Measurements from ENCODE around the gene SKI.

DNA sequence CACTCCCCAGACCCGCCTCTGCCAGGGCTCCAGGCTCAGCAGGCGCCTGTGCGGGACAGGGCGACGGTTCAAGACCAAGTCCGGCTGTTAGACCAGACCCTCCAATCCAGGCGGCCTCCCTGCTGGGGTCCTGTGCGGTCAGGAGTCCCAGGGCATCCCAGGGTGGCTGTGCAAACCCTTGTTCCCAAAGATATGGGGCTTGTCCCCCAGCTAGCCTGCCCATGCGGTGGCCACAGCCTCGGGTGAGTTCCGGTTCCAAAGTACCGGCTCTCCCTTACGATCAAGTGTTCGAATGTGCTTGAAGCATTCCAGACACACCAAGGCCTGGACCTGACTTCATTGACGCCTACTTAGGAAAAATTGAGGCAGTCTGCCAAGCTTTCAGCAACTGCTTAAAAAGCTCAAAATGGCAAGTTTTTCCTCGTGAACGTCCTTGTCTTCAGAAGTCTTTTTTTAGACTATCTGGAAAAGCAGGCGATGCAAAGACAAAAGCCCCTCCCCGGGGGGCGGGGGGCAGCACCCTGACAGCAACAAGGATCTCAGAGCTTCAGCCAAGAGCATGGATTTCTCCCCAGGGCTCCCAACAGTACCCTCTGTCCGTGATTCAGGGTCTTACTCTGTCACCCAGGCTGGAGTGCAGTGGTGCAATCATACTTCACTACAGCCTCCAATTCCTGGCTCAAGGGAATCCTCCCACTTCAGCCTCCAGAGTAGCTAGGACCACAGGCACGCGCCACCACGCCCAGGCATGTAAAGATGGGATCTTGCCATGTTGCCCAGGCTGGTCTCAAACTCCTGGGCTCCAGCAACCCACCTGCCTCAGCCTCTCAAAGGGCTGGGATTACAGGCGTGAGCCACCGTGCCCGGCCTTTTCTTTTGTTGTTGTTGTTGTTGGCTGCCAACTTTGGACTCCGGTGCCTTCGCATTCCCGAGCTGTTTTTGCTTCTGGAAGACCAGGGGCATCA lies 35.8 kb upstream of the SKI start:
- TF ChIP-seq, protein P1, sequence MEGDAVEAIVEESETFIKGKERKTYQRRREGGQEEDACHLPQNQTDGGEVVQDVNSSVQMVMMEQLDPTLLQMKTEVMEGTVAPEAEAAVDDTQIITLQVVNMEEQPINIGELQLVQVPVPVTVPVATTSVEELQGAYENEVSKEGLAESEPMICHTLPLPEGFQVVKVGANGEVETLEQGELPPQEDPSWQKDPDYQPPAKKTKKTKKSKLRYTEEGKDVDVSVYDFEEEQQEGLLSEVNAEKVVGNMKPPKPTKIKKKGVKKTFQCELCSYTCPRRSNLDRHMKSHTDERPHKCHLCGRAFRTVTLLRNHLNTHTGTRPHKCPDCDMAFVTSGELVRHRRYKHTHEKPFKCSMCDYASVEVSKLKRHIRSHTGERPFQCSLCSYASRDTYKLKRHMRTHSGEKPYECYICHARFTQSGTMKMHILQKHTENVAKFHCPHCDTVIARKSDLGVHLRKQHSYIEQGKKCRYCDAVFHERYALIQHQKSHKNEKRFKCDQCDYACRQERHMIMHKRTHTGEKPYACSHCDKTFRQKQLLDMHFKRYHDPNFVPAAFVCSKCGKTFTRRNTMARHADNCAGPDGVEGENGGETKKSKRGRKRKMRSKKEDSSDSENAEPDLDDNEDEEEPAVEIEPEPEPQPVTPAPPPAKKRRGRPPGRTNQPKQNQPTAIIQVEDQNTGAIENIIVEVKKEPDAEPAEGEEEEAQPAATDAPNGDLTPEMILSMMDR (IDR thresholded peaks at IDR 0.05; ENCODE audit: low read depth, low read length): no peak
- TF ChIP-seq POLR2A (IDR thresholded peaks at IDR 0.05; ENCODE audit: extremely low read depth, insufficient read length) (no peak), MYC (IDR thresholded peaks at IDR 0.05; ENCODE audit: low read depth, low read length) (no peak)
- TF ChIP-seq, protein P2, sequence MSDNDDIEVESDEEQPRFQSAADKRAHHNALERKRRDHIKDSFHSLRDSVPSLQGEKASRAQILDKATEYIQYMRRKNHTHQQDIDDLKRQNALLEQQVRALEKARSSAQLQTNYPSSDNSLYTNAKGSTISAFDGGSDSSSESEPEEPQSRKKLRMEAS (IDR thresholded peaks at IDR 0.05; ENCODE audit: low read depth, low read length): no peak
